Measurements from ENCODE around the gene RRP1. TPM values are rescaled to one million over a fixed set of nuclear protein-coding genes. Genes with fewer than 3 reads are reported as not detected.

The RRP1 gene
- total RNA-seq, 2 donors from 2014 or later, result 33.3 to 57.4 TPM

DNA sequence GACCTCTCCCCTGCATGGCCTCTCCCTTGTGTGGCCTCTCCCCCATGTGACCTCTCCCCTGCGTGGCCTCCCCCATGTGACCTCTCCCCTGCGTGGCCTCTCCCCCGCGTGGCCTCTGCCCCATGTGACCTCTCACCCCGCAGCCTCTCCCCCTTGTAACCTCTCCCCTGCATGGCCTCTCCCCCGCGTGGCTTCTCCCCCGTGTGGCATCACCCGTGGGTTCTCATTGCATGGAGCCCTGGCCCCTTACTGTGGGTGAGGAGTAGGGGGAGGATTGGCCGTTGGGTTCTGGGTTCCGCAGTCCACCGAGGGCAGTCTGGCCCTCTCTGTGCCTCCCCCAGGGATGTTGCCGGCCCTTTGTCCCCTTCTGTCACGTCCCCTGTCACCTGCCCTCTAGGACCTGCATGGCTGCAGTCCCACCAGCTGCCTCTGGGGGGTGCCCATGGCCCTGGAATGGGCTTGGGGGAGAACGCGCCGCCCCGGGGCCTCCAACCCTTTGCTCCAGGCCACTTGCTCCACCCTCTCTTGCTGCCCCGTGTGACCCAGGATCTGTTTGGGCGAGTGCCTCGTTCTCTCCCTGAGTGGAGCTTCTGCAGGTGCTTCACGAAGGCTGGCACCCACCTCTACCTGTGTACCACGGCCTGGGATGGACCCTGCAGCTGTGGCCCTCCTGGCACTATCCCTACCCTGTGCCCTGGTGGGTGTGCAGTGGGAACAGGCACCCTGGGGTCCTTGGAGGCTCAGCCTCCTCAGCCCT, 21.3 kb downstream of the RRP1 start:
- Mint-ChIP-seq H3K27ac (peak overlapping the region; percentile 50), H3K36me3 (ENCODE audit: low read depth) (peaks cover 7% of the 10 kb centered on the region), H3K9me3 (no peaks in the 10 kb centered on the region), H3K4me3 (no peak overlapping the region), H3K4me1 (peaks cover 9% of the 10 kb centered on the region), H3K27me3 (no peaks in the 10 kb centered on the region)
- ATAC-seq (replicated peaks), result peak; percentile 92

DNA sequence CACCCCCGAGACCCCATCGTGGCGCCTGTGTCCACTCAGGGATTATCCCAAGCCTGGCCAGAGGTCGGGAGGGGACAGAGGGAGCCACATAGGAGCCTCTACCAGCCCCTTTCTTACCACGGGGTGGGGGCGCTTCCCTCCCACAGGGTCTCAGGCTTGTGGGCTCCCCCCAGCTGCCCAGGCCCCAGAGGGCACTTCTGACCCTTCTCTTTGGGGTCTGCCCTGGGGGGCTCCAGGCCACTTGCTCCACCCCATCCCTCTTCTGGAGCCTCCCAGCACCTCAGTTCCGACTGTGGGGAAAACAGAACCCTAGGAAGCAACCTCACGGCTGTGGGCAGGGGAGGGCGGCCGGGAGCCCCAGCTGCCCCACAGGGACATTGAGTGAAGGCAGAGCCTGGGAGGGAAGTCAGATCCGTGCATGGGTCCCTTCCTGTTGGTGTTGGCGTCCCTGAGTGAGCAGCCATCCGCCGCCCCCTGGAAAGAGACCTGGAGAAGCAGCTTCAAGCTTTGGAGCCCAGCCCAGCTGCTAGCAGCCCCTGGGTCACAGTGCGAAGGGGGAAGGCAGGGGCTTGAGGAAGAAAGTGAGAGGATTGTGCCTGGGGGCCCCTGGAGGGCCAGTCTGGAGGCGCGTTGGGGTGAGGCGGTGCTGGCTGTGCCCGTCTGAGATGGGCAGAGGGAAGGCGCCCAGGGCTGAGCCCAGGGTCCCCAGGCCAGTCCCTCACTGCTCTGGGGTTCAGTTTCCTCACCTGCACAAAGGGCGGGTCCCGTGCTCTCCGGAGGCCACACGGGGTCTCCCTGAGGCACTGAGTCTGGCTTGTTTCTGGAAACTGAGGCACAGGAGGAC, 22.1 kb downstream of the RRP1 start:
- no peak for ATAC-seq (replicated peaks)
- peaks cover 5% of the 10 kb centered on the region for H3K4me1 Mint-ChIP-seq
- H3K36me3 Mint-ChIP-seq (ENCODE audit: low read depth), result no peaks in the 10 kb centered on the region
- H3K9me3 Mint-ChIP-seq, result no peaks in the 10 kb centered on the region
- H3K27me3 Mint-ChIP-seq, result no peaks in the 10 kb centered on the region
- no peak overlapping the region for H3K4me3 Mint-ChIP-seq
- H3K27ac Mint-ChIP-seq, result no peak overlapping the region

DNA sequence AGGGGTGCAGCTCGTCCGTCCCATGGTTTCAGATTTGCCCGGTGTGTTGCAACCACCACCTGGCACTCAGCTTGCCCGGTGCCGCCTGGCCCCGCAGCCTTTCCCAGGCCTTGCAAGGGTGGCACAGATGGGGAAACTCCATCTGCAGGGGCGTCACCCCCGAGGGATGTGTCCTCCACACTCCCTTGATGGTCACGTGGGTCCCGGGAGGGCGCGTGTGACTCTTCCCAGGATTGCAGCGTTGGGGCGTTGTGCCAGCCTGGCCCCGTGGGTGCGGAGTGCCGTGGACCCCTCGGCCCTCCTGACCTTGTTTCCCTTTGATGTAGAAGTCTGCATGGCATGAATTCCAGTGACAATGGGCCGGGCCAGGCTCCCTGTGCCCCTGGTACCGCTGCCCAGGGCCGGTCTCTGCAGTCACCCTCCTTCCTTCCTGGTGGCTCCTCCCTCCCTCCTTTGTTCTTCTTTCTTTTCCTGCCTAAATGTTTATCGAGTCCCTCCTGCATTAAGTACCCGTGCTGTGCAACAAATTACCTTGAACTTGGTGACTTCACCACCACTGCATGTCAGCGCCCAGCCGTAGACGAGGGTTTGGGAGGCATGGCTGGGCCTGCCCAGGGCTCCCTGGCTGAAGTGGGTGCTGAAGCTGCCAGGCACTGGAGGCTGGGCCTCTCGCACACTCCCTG, 22.9 kb downstream of the RRP1 start:
- ATAC-seq (replicated peaks), result no peak
- Mint-ChIP-seq H3K27ac (no peak overlapping the region), H3K27me3 (no peaks in the 10 kb centered on the region), H3K4me3 (no peak overlapping the region), H3K9me3 (no peaks in the 10 kb centered on the region), H3K4me1 (peaks cover 5% of the 10 kb centered on the region), H3K36me3 (ENCODE audit: low read depth) (no peaks in the 10 kb centered on the region)

DNA sequence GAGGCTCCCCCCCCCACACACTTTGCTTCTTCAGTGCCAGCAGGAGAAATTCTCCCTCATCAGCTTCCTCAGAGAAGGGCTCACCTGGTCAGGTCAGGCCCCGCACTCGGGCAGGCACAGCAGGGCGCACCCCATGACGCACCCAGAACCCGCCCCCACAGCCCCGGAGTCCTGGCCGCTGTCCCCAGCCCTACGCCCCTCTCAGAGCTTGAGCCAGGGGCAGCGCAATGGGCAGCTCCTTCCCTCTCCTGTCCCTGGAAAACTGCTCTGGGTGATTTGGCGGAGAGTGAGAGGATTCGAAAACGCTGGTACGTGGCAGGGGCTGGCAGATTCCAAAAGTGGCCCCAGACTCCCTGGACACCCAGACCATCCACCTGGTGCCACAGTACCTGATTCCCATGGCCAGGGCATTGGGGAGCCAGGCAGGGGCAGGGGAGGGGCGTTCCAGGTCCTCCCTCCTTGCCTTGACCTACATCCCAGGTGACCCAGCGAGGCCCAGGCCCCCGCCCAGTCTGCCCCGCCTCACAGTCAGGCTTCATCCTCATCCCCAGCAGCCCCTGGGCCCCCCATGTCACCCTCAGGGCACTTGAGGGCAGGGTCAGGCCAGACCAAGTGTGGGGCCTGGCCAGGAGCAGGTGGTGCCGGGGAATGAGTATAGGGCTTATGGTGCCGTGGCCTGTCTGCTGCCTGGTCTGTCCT, 23.7 kb downstream of the RRP1 start:
- Mint-ChIP-seq H3K4me3 (no peak overlapping the region), H3K4me1 (peaks cover 5% of the 10 kb centered on the region), H3K9me3 (no peaks in the 10 kb centered on the region), H3K36me3 (ENCODE audit: low read depth) (no peaks in the 10 kb centered on the region), H3K27me3 (no peaks in the 10 kb centered on the region), H3K27ac (no peak overlapping the region)
- no peak for ATAC-seq (replicated peaks)

DNA sequence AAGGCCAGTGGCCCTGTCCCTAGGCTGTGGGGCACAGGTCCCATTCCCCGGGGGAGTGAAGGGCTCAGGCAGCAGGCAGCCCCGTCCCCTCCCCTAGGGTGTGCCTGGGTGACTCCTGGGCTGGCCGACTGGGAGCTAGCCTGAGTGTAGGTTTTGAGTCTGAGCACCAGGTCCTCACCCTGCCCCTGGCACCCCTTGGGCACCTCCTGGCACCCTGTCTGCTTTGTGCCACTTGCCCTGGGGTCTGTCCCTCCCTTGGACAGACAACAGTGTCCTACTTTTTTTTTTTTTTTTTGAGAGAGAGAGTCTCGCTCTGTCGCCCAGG, 24.2 kb downstream of the RRP1 start:
- H3K36me3 Mint-ChIP-seq (ENCODE audit: low read depth), result no peaks in the 10 kb centered on the region
- H3K27me3 Mint-ChIP-seq, result no peaks in the 10 kb centered on the region
- no peak overlapping the region for H3K27ac Mint-ChIP-seq
- ATAC-seq (replicated peaks), result no peak
- H3K4me3 Mint-ChIP-seq, result no peak overlapping the region
- H3K9me3 Mint-ChIP-seq, result peaks cover 1% of the 10 kb centered on the region
- peaks cover 5% of the 10 kb centered on the region for H3K4me1 Mint-ChIP-seq

DNA sequence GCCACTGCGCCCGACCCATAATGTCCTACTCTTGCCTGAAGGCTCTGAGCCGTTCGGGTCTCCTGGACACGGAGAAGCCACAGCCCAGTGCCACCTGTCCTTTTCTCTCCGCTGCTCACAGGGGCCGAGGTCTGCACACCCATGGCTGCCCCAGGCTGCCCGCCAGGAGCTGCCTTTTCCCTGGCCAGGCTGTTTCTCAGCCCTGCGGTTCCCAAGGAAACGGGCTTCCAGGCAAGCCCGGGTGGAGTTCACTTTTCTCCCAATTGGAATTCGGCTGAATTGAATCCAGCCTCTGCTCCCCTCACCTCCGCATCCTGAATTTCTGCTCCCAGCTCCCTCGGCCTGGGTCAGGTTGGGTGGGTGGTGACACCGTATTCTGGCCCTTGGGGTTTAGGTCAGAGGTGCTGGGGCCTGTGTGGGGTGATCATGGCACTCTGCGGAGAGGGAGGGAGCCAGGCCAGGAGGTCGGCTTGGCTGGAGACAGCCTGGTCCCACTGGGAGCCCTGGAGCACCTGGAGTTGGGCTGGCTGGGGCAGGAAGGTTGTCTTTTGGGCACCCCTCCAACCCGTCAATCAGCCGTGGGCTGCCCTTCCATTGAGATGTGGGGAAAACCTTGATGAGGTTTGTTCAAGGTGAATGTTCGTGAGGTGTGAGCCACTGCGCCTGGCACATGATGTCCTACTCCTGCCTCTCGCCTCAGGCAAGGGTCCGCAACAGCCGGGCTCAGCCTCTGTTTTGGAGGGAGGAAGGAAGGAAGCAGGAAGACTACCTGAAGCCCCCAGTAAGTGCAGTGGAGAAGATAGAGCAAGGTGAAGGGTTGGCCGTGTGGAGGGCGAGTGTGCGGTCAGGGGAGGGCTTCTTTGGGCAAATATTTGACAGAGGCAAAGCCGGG, 25.1 kb downstream of the RRP1 start:
- Mint-ChIP-seq H3K27ac (no peak overlapping the region), H3K4me1 (peaks cover 5% of the 10 kb centered on the region), H3K4me3 (no peak overlapping the region), H3K36me3 (ENCODE audit: low read depth) (no peaks in the 10 kb centered on the region), H3K9me3 (peaks cover 5% of the 10 kb centered on the region), H3K27me3 (no peaks in the 10 kb centered on the region)
- no peak for ATAC-seq (replicated peaks)

DNA sequence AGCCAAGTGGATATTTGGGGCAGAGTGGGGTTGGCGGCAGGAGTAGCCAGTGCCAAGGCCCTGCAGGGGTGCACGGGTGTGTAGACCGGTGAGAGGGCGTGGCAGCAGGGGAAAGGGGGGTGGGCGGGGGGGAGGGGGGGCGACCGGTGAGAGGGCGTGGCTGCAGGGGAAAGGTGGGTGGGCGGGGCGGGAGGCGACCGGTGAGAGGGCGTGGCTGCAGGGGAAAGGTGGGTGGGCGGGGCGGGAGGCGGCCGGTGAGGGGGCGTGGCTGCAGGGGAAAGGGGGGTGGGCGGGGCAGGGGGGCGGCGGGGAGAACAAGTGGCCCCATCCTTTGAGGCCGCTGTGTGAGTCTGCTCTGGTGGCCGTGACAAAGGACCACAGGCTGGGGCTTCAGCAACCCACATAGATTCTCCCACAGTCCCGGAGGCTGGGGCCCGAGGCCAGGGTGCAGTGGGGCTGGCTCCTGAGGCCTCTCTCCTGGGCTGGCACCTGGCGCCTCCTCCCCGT, 25.8 kb downstream of the RRP1 start:
- no peaks in the 10 kb centered on the region for H3K36me3 Mint-ChIP-seq (ENCODE audit: low read depth)
- H3K27me3 Mint-ChIP-seq, result no peaks in the 10 kb centered on the region
- no peak overlapping the region for H3K4me3 Mint-ChIP-seq
- no peak for ATAC-seq (replicated peaks)
- H3K4me1 Mint-ChIP-seq, result peaks cover 5% of the 10 kb centered on the region
- H3K27ac Mint-ChIP-seq, result no peak overlapping the region
- H3K9me3 Mint-ChIP-seq, result peaks cover 5% of the 10 kb centered on the region

DNA sequence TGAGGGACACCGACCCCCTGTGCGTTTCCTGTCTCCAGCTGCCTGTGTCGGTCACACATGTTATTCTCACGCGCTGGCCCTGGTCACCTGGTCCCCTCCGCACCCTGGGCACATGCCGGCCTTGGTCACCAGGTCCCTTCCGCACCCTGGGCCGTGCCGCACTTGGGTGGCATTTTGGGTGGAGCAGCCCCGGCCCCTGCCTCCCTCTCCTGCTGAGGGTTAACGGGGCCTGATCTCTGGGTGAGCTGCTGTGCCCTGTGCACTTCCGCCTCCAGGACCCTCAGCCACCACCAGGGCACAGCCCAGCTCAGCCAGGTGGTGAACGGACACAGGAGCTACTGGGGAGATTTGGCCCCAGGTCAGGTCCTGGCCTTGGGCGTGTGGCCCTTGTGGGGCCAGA, 26.6 kb downstream of the RRP1 start:
- no peaks in the 10 kb centered on the region for H3K36me3 Mint-ChIP-seq (ENCODE audit: low read depth)
- peaks cover 5% of the 10 kb centered on the region for H3K4me1 Mint-ChIP-seq
- H3K27me3 Mint-ChIP-seq, result no peaks in the 10 kb centered on the region
- ATAC-seq (replicated peaks), result no peak
- no peak overlapping the region for H3K4me3 Mint-ChIP-seq
- no peak overlapping the region for H3K27ac Mint-ChIP-seq
- H3K9me3 Mint-ChIP-seq, result peaks cover 5% of the 10 kb centered on the region

DNA sequence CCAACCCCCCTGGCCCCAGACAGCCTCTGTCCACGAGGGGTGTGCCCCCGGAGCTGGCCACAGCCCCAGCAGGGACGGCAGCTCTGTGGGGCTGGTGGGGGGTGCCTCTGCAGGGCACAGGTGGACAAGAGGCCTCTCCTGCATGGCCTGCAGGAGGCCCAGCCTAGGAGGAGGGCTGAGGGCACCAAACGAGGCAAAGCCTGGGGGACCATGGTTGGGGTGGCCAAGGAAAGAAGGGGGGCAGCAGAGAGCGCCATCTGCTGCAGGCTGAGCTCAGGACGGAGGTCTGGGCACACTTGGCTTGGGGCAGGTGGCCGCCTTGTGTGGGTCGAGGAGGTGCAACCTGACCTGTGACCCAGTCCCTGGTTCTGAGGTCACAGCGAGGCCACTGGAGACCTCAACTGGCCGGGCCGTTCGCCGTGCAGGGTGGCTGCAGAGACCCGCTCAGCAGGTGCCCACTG, 27.3 kb downstream of the RRP1 start:
- ATAC-seq (replicated peaks), result no peak
- no peaks in the 10 kb centered on the region for H3K27me3 Mint-ChIP-seq
- no peaks in the 10 kb centered on the region for H3K36me3 Mint-ChIP-seq (ENCODE audit: low read depth)
- peaks cover 5% of the 10 kb centered on the region for H3K4me1 Mint-ChIP-seq
- peaks cover 5% of the 10 kb centered on the region for H3K9me3 Mint-ChIP-seq
- H3K4me3 Mint-ChIP-seq, result no peak overlapping the region
- no peak overlapping the region for H3K27ac Mint-ChIP-seq

DNA sequence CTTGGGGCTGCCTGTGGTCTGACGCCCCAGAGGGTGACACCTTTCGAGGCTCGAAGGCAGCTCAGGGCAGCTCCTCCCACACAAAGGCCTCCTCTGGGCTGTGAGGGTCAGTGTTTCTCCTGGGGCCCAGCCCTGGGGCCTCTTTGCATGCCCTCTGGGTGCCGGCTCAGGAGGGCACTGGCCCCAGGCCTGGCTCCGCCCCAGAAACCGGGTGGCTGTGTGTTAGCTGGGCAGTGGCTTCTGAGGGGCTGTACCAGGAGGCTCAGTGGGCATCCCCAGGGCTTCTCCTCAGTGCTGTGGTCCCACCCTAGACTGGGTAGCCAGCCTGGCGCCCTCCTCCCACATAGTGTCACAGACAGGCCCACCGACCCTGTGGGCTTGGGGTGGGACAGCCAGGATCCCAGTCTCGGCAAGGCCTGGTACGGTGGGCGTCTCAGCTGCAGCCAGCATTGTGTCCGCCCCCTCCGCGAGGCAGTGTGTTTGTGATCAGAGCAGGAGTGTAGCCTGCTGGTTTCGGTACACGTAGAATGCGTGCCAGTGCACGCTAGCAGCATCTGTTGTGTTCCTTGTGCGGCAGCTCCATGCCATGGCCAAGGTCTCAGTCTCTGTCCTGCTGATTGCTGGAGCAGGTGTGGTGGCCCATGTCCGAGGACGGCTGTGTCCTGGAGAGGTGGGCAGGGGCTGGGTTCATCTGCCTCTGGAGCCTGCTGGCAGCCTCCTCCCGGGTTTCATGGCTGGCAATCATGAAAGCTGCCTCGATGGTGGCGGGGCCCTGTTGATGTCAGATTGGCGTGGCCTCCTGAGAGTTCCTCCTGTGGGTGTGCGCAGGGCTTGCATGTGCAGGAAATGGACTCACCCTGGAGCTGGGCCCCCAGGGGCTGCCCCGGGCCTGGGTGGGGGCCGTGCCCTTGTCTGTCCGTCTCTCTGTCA, 28.0 kb downstream of the RRP1 start:
- peaks cover 5% of the 10 kb centered on the region for H3K4me1 Mint-ChIP-seq
- H3K36me3 Mint-ChIP-seq (ENCODE audit: low read depth), result no peaks in the 10 kb centered on the region
- peaks cover 5% of the 10 kb centered on the region for H3K9me3 Mint-ChIP-seq
- ATAC-seq (replicated peaks), result no peak
- H3K4me3 Mint-ChIP-seq, result no peak overlapping the region
- H3K27me3 Mint-ChIP-seq, result no peaks in the 10 kb centered on the region
- no peak overlapping the region for H3K27ac Mint-ChIP-seq

DNA sequence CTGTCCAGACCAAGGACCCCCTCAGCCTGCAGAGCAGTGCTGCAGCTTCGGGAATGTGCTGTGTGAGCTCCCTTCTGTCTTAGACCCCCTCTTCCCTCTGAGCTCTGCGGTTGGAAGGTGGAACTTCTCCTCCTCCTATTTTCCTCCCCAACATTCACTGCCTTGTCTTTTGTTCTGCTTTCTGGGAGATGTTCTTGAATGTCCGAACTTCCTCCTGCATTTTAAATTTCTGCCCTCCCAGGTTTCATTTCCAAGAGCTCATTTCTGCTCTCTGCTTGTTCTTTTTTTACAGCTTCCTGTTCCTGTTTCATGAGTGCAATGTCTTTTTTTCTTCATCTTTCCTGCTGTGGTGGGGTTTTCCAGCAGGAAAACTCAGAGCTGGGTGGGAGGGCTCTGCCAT, 29.3 kb downstream of the RRP1 start:
- ATAC-seq (replicated peaks), result no peak
- Mint-ChIP-seq H3K4me3 (no peak overlapping the region), H3K9me3 (peaks cover 5% of the 10 kb centered on the region), H3K4me1 (peaks cover 5% of the 10 kb centered on the region), H3K36me3 (ENCODE audit: low read depth) (no peaks in the 10 kb centered on the region), H3K27ac (no peak overlapping the region), H3K27me3 (no peaks in the 10 kb centered on the region)

DNA sequence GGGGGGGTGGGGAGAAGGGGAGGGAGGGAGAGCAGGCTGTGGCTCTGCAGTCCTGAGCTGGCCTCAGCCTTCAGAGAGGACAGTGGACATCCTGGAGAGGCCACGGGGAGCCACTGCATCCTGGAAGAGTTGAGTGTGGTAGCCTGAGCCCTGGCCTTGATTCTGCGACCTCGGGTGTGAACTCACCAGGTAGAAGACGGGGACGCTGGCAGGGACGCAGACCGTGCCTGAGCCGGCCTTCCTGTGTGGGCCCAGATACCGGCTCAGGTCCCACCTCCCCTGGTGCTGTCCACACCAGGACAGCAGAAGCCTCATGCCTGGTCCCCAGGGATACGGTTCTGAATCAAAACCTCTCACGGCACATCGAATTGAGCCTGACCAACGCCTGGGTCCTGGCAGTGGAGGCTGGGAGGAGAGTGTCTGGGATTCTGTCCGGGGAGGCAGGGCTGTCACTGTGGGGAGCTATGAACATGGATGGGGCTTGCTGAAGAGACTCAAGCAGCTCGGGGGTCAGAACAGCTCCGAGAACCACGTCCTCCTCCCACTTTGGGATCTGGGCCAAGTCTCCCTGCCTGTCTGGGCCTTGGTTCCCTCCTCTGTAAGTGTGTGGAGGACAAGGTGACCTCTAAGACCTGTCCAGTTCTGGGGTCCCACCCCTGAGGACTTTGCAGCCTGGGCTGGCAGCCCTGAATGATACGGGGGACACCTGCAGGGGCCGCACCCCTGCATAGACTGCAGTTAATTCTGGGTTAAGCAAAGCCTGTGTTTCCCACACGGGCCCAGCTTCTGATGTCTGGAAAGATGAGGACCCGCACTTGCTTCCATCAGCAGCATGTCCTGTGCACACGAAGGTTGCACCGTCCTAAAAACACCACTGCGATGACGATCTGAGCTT, 30.4 kb downstream of the RRP1 start:
- H3K36me3 Mint-ChIP-seq (ENCODE audit: low read depth), result no peaks in the 10 kb centered on the region
- H3K4me1 Mint-ChIP-seq, result peaks cover 3% of the 10 kb centered on the region
- H3K4me3 Mint-ChIP-seq, result no peak overlapping the region
- no peak overlapping the region for H3K27ac Mint-ChIP-seq
- H3K9me3 Mint-ChIP-seq, result peaks cover 5% of the 10 kb centered on the region
- H3K27me3 Mint-ChIP-seq, result no peaks in the 10 kb centered on the region
- ATAC-seq (replicated peaks), result no peak
